Esophagus squamous epithelium (tissue), 4 donors: ENCODE data around the gene SECISBP2.

Source experiments
- POLR2A ChIP-seq, 4 donors: fragments of 450-650 bp; IDR thresholded peaks; one replicate each; pipeline ENCODE4 v1.6.1; 2017; ENCODE audit warnings: antibody characterized with exemption in 4 of 4, mild to moderate bottlenecking in 4 of 4, moderate library complexity in 3 of 4
- TF ChIP-seq, protein P1 (sequence below), 6 experiments: fragments of 450-650 bp in 4 of 6; fragments of 200-600 bp in 2 of 6; sonication (generic) in 2 of 6; IDR thresholded peaks; one replicate each; pipeline ENCODE4 v1.5.1; 2016 to 2019; ENCODE audit warnings: antibody characterized with exemption in 6 of 6, mild to moderate bottlenecking in 4 of 6, moderate library complexity in 4 of 6

DNA sequence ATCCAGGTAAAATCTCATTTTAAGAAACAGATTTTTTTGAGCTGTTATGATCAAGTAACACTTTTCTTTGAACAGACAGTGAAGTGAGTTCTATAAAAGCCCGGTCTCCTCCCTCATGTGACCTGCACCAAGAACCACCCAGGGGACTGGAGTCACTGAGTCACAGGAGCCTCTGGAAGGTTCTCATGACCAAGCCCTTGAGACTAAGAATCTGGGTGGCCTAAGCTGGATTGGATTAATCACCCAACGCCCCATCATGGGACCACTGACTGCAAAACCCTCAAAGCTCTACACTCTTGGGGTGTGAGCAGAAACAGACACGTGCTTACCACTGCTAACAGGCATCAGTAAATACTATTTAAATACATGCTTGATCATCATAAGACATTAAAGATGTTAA is 48.4 kb downstream of the SECISBP2 start:
- TF ChIP-seq, protein P1, sequence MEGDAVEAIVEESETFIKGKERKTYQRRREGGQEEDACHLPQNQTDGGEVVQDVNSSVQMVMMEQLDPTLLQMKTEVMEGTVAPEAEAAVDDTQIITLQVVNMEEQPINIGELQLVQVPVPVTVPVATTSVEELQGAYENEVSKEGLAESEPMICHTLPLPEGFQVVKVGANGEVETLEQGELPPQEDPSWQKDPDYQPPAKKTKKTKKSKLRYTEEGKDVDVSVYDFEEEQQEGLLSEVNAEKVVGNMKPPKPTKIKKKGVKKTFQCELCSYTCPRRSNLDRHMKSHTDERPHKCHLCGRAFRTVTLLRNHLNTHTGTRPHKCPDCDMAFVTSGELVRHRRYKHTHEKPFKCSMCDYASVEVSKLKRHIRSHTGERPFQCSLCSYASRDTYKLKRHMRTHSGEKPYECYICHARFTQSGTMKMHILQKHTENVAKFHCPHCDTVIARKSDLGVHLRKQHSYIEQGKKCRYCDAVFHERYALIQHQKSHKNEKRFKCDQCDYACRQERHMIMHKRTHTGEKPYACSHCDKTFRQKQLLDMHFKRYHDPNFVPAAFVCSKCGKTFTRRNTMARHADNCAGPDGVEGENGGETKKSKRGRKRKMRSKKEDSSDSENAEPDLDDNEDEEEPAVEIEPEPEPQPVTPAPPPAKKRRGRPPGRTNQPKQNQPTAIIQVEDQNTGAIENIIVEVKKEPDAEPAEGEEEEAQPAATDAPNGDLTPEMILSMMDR (IDR thresholded peaks at IDR 0.05): no peak
- TF ChIP-seq POLR2A (IDR thresholded peaks at IDR 0.05): no peak
